Left lung (tissue), 10 donors: ENCODE results near the gene RERE. TPM values are rescaled to one million over a fixed set of nuclear protein-coding genes. Genes with fewer than 3 reads are reported as not detected.

Experiments used
- ATAC-seq: fragments of 200-7000 bp; cut with Tn5 transposase; one replicate; pipeline ENCODE4 v1.9.1; 2020; ENCODE audit warnings: moderate library complexity
- DNase-seq, 4 donors: peaks; one replicate each; pipeline ENCODE4 v3.0.0-alpha.2; 2013 to 2020
- H3K27ac ChIP-seq, 2 donors: fragments of 200-600 bp; sonication (generic) in 1 of 2; one replicate each; pipeline versions ENCODE4 v1.5.0 to v1.8.0; 2020 to 2021
- H3K27me3 ChIP-seq, 2 donors: fragments of 200-600 bp; sonication (generic) in 1 of 2; one replicate each; pipeline versions ENCODE4 v1.5.0 to v1.8.0; 2020 to 2021
- H3K36me3 ChIP-seq, 2 donors: fragments of 200-600 bp; sonication (generic) in 1 of 2; one replicate each; pipeline versions ENCODE4 v1.5.0 to v1.8.0; 2020 to 2021
- H3K4me1 ChIP-seq, 2 donors: fragments of 200-600 bp; one replicate each; pipeline ENCODE4 v1.8.0; 2021
- H3K4me3 ChIP-seq, 2 donors: fragments of 200-600 bp; sonication (generic) in 1 of 2; one replicate each; pipeline versions ENCODE4 v1.5.0 to v1.8.0; 2020 to 2021; ENCODE audit warnings: mild to moderate bottlenecking in 1 of 2
- H3K9me3 ChIP-seq, 2 donors: fragments of 200-600 bp; sonication (generic) in 1 of 2; one replicate each; pipeline versions ENCODE4 v1.5.0 to v1.8.0; 2020 to 2021
- intact Hi-C, 2 donors: fragments of 100-400 bp; cut with DNase I; formaldehyde crosslinking; loops; one replicate each; pipeline versions ENCODE4 v1.11.2 to v1.14.2; 2022
- polyA plus RNA-seq, 6 donors: library from polyadenylated mRNA; unstranded; fragments of 120-200 nt; gene quantifications; one replicate each; pipeline ENCODE4 v1.2.1, GENCODE V29; 2013; ENCODE audit not compliant: insufficient read length in 6 of 6
- total RNA-seq, 2 donors: library from RNA; stranded (reverse); fragmentation: NEBNext Ultra II Directional; extraction: Animal tissue kit (Norgen Biotek cat#: 25700); gene quantifications; one replicate each; pipeline ENCODE4 v1.2.1, GENCODE V29; 2021
- TF ChIP-seq, protein P1 (sequence below), 2 donors: fragments of 200-600 bp; sonication (generic) in 1 of 2; IDR thresholded peaks; one replicate each; pipeline versions ENCODE4 v1.5.0 to v1.8.0; 2021; ENCODE audit warnings: antibody characterized with exemption in 2 of 2
- donor health status: DM: no; HTN: yes; CAD: no.
- donor health status: DM: no; HTN: no; CAD: no.

RERE gene
- total and polyA plus RNA-seq, 8 donors = 73.3 to 135 (median 130) TPM

- peaks cover 0 to 33% of the 10 kb centered on the region in 2 donors for H3K4me1 ChIP-seq
- H3K27me3 ChIP-seq = no peaks in the 10 kb centered on the region
- no peak overlapping the region for H3K4me3 ChIP-seq
- ATAC-seq (no peak), DNase-seq (no peak)
- TF ChIP-seq, protein P1, sequence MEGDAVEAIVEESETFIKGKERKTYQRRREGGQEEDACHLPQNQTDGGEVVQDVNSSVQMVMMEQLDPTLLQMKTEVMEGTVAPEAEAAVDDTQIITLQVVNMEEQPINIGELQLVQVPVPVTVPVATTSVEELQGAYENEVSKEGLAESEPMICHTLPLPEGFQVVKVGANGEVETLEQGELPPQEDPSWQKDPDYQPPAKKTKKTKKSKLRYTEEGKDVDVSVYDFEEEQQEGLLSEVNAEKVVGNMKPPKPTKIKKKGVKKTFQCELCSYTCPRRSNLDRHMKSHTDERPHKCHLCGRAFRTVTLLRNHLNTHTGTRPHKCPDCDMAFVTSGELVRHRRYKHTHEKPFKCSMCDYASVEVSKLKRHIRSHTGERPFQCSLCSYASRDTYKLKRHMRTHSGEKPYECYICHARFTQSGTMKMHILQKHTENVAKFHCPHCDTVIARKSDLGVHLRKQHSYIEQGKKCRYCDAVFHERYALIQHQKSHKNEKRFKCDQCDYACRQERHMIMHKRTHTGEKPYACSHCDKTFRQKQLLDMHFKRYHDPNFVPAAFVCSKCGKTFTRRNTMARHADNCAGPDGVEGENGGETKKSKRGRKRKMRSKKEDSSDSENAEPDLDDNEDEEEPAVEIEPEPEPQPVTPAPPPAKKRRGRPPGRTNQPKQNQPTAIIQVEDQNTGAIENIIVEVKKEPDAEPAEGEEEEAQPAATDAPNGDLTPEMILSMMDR (IDR thresholded peaks at IDR 0.05) = no peak
- no peaks in the 10 kb centered on the region for H3K9me3 ChIP-seq
- H3K36me3 ChIP-seq = peaks cover 0 to 25% of the 10 kb centered on the region in 2 donors
- intact Hi-C loops = no loop called here
- H3K27ac ChIP-seq = peak overlapping the region in 1 of 2 donors; percentile 67
Measured at GRCh38 chr1:8496473-8496872, 321.0 kb downstream of the RERE start.

DNA sequence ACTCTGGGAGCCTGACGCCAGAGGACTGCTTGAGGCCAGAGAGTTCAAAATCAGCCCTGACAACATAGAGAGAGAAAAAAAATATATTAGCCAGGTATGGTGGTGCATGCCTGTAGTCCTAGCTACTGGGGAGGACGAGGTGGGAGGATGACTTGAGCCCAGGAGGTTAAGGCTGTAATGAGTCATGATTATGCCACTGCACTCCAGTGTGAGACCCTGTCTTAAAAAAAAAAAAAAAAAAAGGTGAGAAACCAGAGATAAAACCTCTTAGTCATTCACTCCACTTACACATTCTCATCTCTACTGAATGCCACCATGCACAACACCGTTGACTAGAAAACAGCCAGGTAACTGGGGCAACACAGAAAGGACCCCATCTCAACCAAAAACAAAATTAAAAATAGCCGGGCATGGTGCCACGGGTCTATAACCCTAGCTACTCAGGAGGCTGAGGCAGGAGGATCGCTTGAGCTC is 321.5 kb downstream of the RERE start:
- TF ChIP-seq, protein P1 (IDR thresholded peaks at IDR 0.05) = no peak
- Histone ChIP-seq H3K4me3 (no peak overlapping the region), H3K27me3 (no peaks in the 10 kb centered on the region), H3K27ac (no peak overlapping the region), H3K36me3 (peaks cover 0 to 25% of the 10 kb centered on the region in 2 donors), H3K4me1 (peaks cover 0 to 33% of the 10 kb centered on the region in 2 donors), H3K9me3 (no peaks in the 10 kb centered on the region)
- ATAC-seq (no peak), DNase-seq (no peak)
- intact Hi-C loops = no loop called here

GRCh38 chr1:8494681-8495080 is 322.8 kb downstream of the RERE start:
- H3K4me3 ChIP-seq = no peak overlapping the region
- ATAC-seq (no peak), DNase-seq (no peak)
- H3K9me3 ChIP-seq = no peaks in the 10 kb centered on the region
- H3K27ac ChIP-seq = no peak overlapping the region
- TF ChIP-seq, protein P1 (IDR thresholded peaks at IDR 0.05) = no peak
- no peaks in the 10 kb centered on the region for H3K27me3 ChIP-seq
- H3K4me1 ChIP-seq = peaks cover 0 to 33% of the 10 kb centered on the region in 2 donors
- H3K36me3 ChIP-seq = peaks cover 0 to 25% of the 10 kb centered on the region in 2 donors
- intact Hi-C loops = no loop called here

- TF ChIP-seq, protein P1 (IDR thresholded peaks at IDR 0.05) = no peak
- ATAC-seq = no peak
Measured at GRCh38 chr1:8493916-8494540, 323.4 kb downstream of the RERE start.

GRCh38 chr1:8487249-8487648 is 330.2 kb downstream of the RERE start:
- no peak overlapping the region for H3K4me3 ChIP-seq
- TF ChIP-seq, protein P1 (IDR thresholded peaks at IDR 0.05) = no peak
- ATAC-seq (no peak), DNase-seq (no peak)
- no peaks in the 10 kb centered on the region for H3K27me3 ChIP-seq
- intact Hi-C loops = no loop called here
- no peak overlapping the region for H3K27ac ChIP-seq
- no peaks in the 10 kb centered on the region for H3K36me3 ChIP-seq
- no peaks in the 10 kb centered on the region for H3K9me3 ChIP-seq
- H3K4me1 ChIP-seq = peaks cover 4 to 18% of the 10 kb centered on the region in 2 donors

More at GRCh38 chr1:8493916-8494540, 323.4 kb downstream of the RERE start:
- no peak overlapping the region for H3K4me3 ChIP-seq
- DNase-seq = no peak
- no peak overlapping the region for H3K27ac ChIP-seq
- H3K27me3 ChIP-seq = no peaks in the 10 kb centered on the region
- peaks cover 0 to 33% of the 10 kb centered on the region in 2 donors for H3K4me1 ChIP-seq
- intact Hi-C loops = no loop called here
- H3K36me3 ChIP-seq = peaks cover 0 to 25% of the 10 kb centered on the region in 2 donors
- H3K9me3 ChIP-seq = no peaks in the 10 kb centered on the region
